Thoracic aorta (tissue), 2 donors: Measurements from ENCODE around the gene NEK10. TPM values are rescaled to one million over a fixed set of nuclear protein-coding genes. Genes with fewer than 3 reads are reported as not detected.
A peak's percentile ranks its signal among the peaks of the same experiment; 100 is the strongest.

Experiments
- ATAC-seq: fragments of 150-250 bp; one replicate; pipeline ENCODE4 v1.8.0; 2017; ENCODE audit warnings: low read depth; ENCODE audit not compliant: insufficient number of reproducible peaks, low FRiP score
- DNase-seq: peaks from one replicate; pipeline ENCODE4 v3.0.0-alpha.2; 2020; ENCODE audit warnings: low spot score
- H3K27ac ChIP-seq, 2 donors: fragments of 200-600 bp; sonication (generic); 1 replicate in 1 of 2; 2 replicates in 1 of 2; pipeline ENCODE4 v1.5.1; 2016; ENCODE audit warnings: mild to moderate bottlenecking in 2 of 2, moderate library complexity in 2 of 2
- H3K27me3 ChIP-seq: fragments of 200-600 bp; sonication (generic); replicated peaks from 2 replicates; pipeline ENCODE4 v1.6.0; 2016; ENCODE audit warnings: mild to moderate bottlenecking; ENCODE audit not compliant: insufficient read depth
- H3K36me3 ChIP-seq: fragments of 200-600 bp; sonication (generic); one replicate; pipeline ENCODE4 v1.5.1; 2016
- H3K4me1 ChIP-seq, 2 donors: fragments of 200-600 bp; sonication (generic); 1 replicate in 1 of 2; 2 replicates in 1 of 2; pipeline versions ENCODE4 v1.5.1 to v1.6.0; 2016; ENCODE audit warnings: low read depth in 2 of 2, mild to moderate bottlenecking in 1 of 2; ENCODE audit not compliant: control insufficient read depth in 1 of 2
- H3K4me3 ChIP-seq: fragments of 200-600 bp; sonication (generic); 2 replicates; pipeline ENCODE4 v1.5.1; 2016; ENCODE audit warnings: mild to moderate bottlenecking
- H3K9me3 ChIP-seq: fragments of 200-600 bp; sonication (generic); 2 replicates; pipeline ENCODE4 v1.5.1; 2016
- CTCF ChIP-seq: fragments of 200-600 bp; sonication (generic); IDR thresholded peaks from one replicate; pipeline ENCODE4 v1.5.1; 2019; ENCODE audit warnings: antibody characterized with exemption
- total RNA-seq, 2 donors: library from RNA; depleted of rRNA; stranded (reverse); fragments of >200 nt; gene quantifications; one replicate each; pipeline versions ENCODE4 v1.1.0 to v1.2.3, GENCODE V29; 2016

NEK10 gene
- total RNA-seq, 2 donors from 2014 or later, result 0.68 to 21.4 TPM

GRCh38 chr3:27322634-27323033, 46.5 kb downstream of the NEK10 start:
- no peaks in the 10 kb centered on the region for H3K9me3 ChIP-seq
- H3K27ac ChIP-seq, result no peak overlapping the region
- H3K4me3 ChIP-seq, result no peak overlapping the region
- H3K27me3 ChIP-seq, result no peaks in the 10 kb centered on the region
- H3K4me1 ChIP-seq, result peaks cover 3 to 19% of the 10 kb centered on the region in 2 donors
- DNase-seq (no peak), ATAC-seq (no peak)
- no peaks in the 10 kb centered on the region for H3K36me3 ChIP-seq
- TF ChIP-seq CTCF, result no peak

- ATAC-seq (peak; percentile 59), DNase-seq (no peak)
- Histone ChIP-seq H3K27me3 (no peaks in the 10 kb centered on the region), H3K36me3 (no peaks in the 10 kb centered on the region), H3K4me3 (no peak overlapping the region), H3K9me3 (no peaks in the 10 kb centered on the region), H3K27ac (no peak overlapping the region), H3K4me1 (no peaks in the 10 kb centered on the region)
- no peak for TF ChIP-seq CTCF
Observed at GRCh38 chr3:27319847-27320526, 49.2 kb downstream of the NEK10 start.

- no peak for TF ChIP-seq CTCF
- H3K4me3 ChIP-seq, result no peak overlapping the region
- DNase-seq (no peak), ATAC-seq (no peak)
- no peaks in the 10 kb centered on the region for H3K9me3 ChIP-seq
- no peak overlapping the region for H3K27ac ChIP-seq
- H3K36me3 ChIP-seq, result no peaks in the 10 kb centered on the region
- no peaks in the 10 kb centered on the region for H3K27me3 ChIP-seq
- H3K4me1 ChIP-seq, result no peaks in the 10 kb centered on the region
Observed at GRCh38 chr3:27319304-27319703, 49.9 kb downstream of the NEK10 start.

GRCh38 chr3:27317096-27317495, 52.1 kb downstream of the NEK10 start:
- H3K27ac ChIP-seq, result no peak overlapping the region
- TF ChIP-seq CTCF, result no peak
- ATAC-seq, result no peak

GRCh38 chr3:27315003-27315402, 54.2 kb downstream of the NEK10 start:
- no peak for TF ChIP-seq CTCF
- no peak overlapping the region for H3K4me3 ChIP-seq
- no peaks in the 10 kb centered on the region for H3K27me3 ChIP-seq
- H3K36me3 ChIP-seq, result no peaks in the 10 kb centered on the region
- H3K4me1 ChIP-seq, result no peaks in the 10 kb centered on the region
- DNase-seq, result no peak
- ATAC-seq, result no peak
- H3K27ac ChIP-seq, result no peak overlapping the region
- no peaks in the 10 kb centered on the region for H3K9me3 ChIP-seq

More at GRCh38 chr3:27317096-27317495, 52.1 kb downstream of the NEK10 start:
- no peak for DNase-seq
- Histone ChIP-seq H3K4me1 (no peaks in the 10 kb centered on the region), H3K9me3 (no peaks in the 10 kb centered on the region), H3K27me3 (no peaks in the 10 kb centered on the region), H3K36me3 (no peaks in the 10 kb centered on the region), H3K4me3 (no peak overlapping the region)
